Rectal smooth muscle tissue (tissue), 1 donor: ENCODE measurements around the gene HIVEP2.

Source experiments
- H3K27ac ChIP-seq: one replicate; pipeline ENCODE4 v1.7.0; 2013; ENCODE audit warnings: low read depth, low read length, inconsistent platforms
- H3K27me3 ChIP-seq: one replicate; pipeline ENCODE4 v1.7.0; 2013; ENCODE audit warnings: low read length; ENCODE audit not compliant: control insufficient read depth, insufficient read depth
- H3K36me3 ChIP-seq: one replicate; pipeline ENCODE4 v1.7.0; 2013; ENCODE audit warnings: low read length; ENCODE audit not compliant: control insufficient read depth, insufficient read depth
- H3K4me1 ChIP-seq: one replicate; pipeline ENCODE4 v1.7.0; 2013; ENCODE audit warnings: low read length; ENCODE audit not compliant: control insufficient read depth, insufficient read depth
- H3K4me3 ChIP-seq: one replicate; pipeline ENCODE4 v1.7.0; 2013; ENCODE audit warnings: low read length
- H3K9ac ChIP-seq: one replicate; pipeline ENCODE4 v1.7.0; 2013; ENCODE audit warnings: low read length

HIVEP2 gene

GRCh38 chr6:142714951-142715785, 229.8 kb downstream of the HIVEP2 start:
- Histone ChIP-seq H3K27me3 (no peaks in the 10 kb centered on the region), H3K4me1 (no peaks in the 10 kb centered on the region), H3K4me3 (no peak overlapping the region), H3K9ac (no peak overlapping the region), H3K36me3 (no peaks in the 10 kb centered on the region), H3K27ac (no peak overlapping the region)

- Histone ChIP-seq H3K9ac (no peak overlapping the region), H3K36me3 (no peaks in the 10 kb centered on the region), H3K27ac (no peak overlapping the region), H3K4me3 (no peak overlapping the region), H3K4me1 (no peaks in the 10 kb centered on the region), H3K27me3 (no peaks in the 10 kb centered on the region)
Measured at GRCh38 chr6:142713959-142714358, 231.0 kb downstream of the HIVEP2 start.

DNA sequence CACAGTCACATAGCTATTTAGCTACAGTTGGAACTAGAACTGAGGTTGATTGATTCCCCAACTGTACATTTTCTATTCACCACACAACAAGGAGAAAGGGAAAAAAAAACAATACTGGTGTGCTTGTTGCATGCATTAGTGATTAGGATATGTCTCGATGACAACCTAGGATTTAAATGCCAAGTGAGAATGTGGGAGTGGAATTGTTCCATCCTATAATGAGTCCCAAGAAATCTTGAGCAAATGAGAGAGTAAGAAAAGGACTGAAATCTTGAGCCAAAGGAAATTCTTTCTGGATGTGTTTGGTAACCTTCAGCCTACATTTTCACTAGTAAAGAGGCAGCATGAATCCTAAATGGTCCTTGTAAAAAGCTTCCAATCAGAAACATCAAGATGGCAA, 232.7 kb downstream of the HIVEP2 start:
- Histone ChIP-seq H3K4me1 (no peaks in the 10 kb centered on the region), H3K27me3 (no peaks in the 10 kb centered on the region), H3K36me3 (no peaks in the 10 kb centered on the region), H3K9ac (no peak overlapping the region), H3K27ac (no peak overlapping the region), H3K4me3 (no peak overlapping the region)

- Histone ChIP-seq H3K27me3 (no peaks in the 10 kb centered on the region), H3K36me3 (no peaks in the 10 kb centered on the region), H3K9ac (no peak overlapping the region), H3K4me1 (no peaks in the 10 kb centered on the region), H3K27ac (no peak overlapping the region), H3K4me3 (no peak overlapping the region)
Measured at GRCh38 chr6:142708651-142709050, 236.3 kb downstream of the HIVEP2 start.

GRCh38 chr6:142707255-142707654, 237.7 kb downstream of the HIVEP2 start:
- Histone ChIP-seq H3K27ac (no peak overlapping the region), H3K9ac (no peak overlapping the region), H3K36me3 (no peaks in the 10 kb centered on the region), H3K27me3 (no peaks in the 10 kb centered on the region), H3K4me3 (no peak overlapping the region), H3K4me1 (no peaks in the 10 kb centered on the region)

- no peak overlapping the region for H3K4me3 ChIP-seq
- no peak overlapping the region for H3K27ac ChIP-seq
- no peaks in the 10 kb centered on the region for H3K36me3 ChIP-seq
- no peak overlapping the region for H3K9ac ChIP-seq
- H3K27me3 ChIP-seq = no peaks in the 10 kb centered on the region
- no peaks in the 10 kb centered on the region for H3K4me1 ChIP-seq
Measured at GRCh38 chr6:142706210-142706609, 238.8 kb downstream of the HIVEP2 start.

DNA sequence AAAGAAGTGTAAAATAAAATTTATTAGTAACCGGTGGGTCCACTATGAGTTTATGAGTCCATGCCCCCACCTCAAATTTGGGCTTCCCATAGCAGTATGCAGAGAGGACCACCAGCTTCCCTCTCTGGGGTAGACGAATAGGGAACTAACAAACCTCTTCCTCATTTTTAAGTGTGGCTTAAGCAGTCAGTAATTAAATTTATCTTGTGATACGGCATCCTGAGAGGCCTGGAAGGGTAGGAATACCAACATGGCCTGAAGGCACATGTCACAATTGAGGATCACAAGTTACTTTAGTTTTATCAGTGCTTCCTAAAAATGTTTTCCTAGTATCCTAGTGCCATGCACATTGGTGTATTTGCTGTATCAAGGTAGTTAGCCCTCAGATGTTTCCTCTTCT, 239.9 kb downstream of the HIVEP2 start:
- H3K4me1 ChIP-seq = no peaks in the 10 kb centered on the region
- H3K27ac ChIP-seq = no peak overlapping the region
- no peak overlapping the region for H3K9ac ChIP-seq

GRCh38 chr6:142702501-142703460, 242.2 kb downstream of the HIVEP2 start:
- H3K4me1 ChIP-seq = no peaks in the 10 kb centered on the region
- no peak overlapping the region for H3K9ac ChIP-seq
- H3K27me3 ChIP-seq = no peaks in the 10 kb centered on the region
- no peaks in the 10 kb centered on the region for H3K36me3 ChIP-seq
- H3K4me3 ChIP-seq = no peak overlapping the region
- no peak overlapping the region for H3K27ac ChIP-seq

More for the DNA sequence above, 239.9 kb downstream of the HIVEP2 start:
- H3K36me3 ChIP-seq = no peaks in the 10 kb centered on the region
- no peak overlapping the region for H3K4me3 ChIP-seq
- H3K27me3 ChIP-seq = no peaks in the 10 kb centered on the region
